GM19452 (cell line): ENCODE data around the gene SPINK8.
"Not testable (repeated sequence)": the region's sequence is repeated elsewhere in the genome, so short reads cannot be mapped to it uniquely, and the experiment has no call there.

Source experiments
- ATAC-seq: cut with Tn5 transposase; IDR thresholded peaks from one replicate; pipeline ENCODE4 v1.9.1; 2021; ENCODE audit not compliant: unreplicated experiment

SPINK8 gene

DNA sequence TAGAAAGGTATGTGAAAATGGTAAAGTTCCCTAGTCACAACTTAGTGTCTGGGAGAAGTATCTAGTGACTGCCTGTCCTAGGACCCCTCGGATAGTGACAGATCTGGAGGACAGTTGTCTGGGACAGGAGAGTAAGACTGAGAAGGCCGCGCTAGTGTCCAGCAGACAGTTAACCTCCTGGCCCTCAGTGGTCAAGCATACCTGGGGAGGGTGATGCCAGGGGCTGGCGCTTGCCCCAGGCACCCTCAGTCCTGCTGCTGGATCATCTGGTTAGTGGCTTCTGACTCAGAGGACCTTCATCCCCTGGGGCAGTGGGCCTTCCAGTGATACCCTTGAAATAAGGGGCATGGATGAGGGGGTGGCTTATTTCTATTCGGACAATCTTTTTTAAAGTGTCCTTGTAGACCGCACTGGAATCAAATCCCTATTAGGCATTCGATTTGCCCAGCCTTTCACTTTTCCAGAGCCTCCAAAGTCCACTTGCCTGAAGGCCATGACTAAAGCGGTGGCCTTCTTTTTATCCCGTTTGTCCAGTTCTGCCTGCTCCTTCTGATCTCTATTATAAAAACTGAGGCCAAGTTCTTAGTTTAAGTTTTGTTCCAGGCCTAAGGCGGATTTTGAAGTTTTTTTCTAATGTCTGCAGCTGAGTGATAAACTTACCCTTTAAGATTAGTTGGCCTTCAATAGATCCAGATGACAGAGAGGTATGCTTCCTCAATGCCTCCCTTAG is 1.6 kb downstream of the SPINK8 start:
- ATAC-seq, result not testable (repeated sequence)

DNA sequence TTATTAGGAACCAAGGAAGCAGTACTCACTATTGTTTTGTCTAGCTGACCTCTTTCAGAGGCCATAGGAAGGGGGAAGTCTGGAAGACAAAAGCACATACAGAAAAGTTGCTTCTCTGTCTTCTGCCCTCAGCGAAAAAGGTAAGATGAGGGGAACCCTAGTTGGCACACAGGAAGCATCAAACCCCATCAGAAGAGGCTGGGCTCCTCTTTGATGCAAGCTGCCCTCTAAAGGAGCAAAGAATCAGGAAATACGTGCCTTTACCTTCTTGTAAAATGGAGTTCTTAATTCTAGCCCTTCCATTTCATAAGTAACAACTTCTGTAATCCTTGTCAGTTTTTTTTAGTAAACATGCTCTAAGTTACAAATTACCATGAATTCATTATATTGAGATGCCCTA is 12.5 kb downstream of the SPINK8 start:
- ATAC-seq, result no peak

DNA sequence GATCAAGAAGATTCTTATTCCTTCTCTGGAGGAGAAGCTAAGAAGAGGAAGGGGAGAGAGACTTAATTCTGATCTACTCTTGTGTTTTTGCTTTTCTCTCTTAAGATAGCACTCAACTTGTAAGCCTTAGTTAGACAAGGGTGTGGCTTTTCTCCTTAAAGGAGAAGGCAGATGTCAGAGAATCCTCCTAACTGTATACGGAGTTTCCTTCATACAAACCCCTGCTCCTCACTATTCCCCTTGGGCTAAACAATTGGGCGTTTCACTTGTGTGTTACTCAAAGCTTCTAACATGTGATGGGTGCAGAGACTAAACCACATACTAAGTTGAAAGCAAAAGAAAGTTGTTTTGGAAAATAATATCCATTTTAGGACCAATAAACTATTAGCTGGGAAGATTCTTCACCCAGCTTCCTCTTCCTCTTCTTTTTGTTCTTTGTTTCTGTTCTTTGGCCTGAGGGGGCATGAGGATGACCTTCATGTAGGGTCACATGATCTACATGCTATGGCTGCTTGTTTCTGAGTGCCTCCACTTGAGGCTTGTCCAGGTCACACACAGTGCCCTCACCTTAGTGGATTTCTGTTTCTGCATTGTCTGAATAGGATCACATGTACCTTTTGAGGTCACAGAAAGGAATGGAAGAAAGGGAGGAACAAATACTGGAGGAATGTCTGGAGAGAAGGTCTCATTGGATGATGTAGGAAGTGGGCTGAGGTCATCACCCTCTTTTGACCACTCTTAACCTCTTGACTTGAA is 14.6 kb downstream of the SPINK8 start:
- ATAC-seq, result no peak

DNA sequence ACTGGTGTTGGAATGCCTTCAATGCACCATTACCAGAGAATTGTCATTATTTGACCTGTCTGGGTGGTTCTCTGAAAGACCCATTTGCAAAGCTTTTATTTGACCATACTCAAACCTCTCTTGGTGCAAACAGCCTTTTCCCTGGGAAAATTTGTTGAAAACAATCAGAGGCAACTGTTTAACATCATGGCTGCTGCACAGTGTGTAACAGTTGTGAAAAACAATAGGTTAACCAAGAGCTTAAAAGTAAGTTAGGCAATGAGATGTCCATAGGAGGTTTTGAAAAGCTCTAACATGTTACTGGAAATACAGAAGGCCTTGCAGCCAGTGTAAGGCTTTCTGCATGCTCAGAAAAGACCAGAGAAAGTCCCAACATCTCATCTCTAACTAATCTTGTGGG is 18.9 kb downstream of the SPINK8 start:
- ATAC-seq, result no peak

DNA sequence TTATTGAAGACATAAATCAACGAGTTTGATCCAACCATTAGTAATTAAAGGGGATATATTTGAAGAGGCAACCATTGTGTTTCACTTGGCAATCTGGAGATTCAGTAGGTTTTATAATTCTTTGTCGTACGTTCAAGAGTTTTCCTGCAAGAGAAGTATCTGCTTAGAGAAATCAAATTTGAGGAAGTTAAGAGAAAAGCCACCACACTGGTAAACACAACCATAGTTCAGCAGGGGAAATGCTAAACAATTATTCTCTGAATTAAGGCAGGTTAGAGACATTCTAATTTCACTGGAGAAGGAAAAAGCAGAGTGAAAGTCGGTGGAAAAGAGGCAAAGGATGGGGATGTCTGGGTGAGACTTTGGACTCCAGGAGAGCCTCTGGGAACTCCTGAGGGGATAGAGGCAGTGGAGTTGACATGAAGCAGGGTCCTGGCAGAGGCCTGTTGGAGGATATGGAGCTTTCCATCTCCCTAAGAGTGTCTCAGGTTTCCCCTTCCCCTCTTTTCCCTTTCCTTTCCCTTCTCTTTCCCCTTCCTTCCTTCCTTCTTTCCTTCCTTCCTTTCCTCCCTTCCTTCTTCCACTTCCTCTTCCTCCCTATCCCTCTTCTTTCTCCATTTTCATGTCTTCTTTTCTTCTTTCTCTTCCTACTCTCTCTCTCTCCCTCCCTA is 26.5 kb downstream of the SPINK8 start:
- ATAC-seq, result no peak

DNA sequence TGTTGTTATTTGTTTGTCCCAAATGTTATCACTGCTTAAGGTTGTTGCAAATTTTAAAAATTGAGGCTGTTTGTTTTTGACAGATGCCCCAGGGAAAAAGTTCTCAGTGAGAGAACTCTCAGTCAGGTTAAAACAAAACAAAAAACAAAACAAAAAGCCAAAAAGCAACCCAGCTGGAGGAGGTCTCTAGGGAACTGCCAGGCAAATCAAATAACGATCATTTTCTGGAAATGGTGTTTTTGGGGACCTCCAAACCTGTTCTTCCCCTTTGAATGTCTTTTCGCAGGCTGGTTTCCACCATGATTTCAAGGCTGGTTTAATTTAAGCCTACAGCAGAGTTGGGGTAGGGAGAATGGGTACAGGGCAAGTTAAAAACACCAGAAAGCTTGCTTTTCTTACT is 27.2 kb downstream of the SPINK8 start:
- no peak for ATAC-seq

DNA sequence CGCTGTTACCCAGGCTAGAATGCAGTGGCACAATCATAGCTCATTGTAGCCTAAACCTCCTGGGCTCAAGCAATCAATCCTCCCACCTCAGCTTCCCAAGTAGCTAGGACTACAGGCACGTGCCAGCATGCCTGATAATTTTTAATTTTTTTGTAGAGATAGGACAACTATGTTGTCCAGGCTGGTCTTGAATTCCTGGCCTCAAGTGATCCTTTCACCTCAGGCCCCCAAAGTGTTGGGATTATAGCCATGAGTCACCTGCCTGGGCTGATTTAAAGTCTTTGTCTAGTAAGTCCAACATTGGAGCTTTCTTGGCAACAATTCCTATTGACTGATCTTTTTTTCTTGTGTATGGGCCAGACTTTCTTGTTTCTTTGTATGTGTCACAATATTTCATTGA is 28.1 kb downstream of the SPINK8 start:
- no peak for ATAC-seq

DNA sequence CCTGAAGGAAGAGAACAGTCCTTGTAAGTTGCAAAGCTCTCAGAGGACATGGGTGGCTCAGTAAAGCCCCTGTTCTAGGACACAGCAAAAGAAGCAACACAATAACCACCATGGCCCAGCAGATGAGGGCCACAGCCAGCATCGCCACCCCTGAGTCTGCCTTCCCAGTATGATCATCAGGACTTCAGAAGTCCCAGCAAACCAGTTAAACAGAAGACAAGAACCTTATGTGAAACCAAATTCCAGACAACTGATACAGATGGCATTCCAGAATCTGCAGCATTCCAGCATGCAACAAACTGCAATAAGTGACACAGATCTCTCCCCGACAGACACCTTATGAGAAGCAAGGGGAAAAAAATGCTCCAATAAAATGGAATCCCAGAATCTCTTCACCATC is 30.4 kb downstream of the SPINK8 start:
- ATAC-seq, result no peak

DNA sequence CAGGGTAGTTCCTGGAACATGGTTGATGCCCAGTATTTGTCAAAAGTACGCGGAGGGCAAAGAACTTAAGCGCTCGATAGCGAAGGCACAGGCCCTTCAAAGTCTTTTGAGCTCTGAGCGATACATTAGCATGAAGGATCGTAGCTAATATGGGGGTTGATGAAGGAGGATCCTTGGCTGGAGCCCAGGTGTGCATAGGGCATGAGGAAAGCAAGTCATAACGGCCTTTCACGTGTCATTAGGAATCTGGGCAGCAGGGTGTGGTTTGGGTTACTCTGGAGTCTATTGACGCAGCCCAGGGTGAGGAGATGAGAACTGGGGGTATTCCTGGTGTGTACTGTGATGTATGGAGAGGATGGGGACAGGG is 31.7 kb downstream of the SPINK8 start:
- ATAC-seq, result peak; percentile 11

DNA sequence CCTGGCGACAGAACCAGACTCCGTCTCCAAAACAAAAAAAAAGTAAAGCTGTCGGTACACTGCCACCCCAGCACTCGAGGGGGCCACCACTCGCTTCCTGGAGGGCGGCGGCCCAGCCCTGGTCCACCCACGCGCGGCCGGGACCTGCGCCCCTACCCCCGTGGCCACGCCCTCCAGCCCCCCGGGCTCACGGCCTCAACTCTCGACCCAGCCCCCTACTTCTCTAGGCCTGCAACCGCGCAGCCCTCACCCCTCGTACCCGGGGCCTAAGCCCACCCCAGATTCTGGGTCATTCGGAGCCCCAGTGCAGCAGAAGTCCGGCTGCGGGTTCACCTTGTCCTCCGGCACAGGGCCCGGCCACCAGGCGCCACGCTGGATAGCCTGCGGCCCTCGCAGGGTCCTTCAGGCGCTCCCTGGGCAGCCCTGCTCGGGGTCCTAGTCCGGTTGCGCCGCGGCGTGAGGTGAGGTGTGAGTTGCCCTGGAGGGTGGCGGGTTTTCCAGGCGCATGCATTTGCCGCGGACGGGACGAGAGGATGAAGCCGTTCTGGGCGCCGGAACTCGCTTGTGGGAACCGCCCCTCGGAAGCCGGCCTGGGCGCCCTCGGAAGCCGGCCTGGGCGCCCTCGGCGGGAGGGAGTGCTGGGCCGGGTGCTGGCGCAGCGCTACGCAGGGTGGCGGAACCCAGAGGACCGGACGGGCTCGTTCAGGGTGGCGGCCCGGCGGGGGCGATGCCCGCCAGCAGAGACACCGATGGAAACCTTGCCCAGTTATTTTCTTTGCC is 32.3 kb downstream of the SPINK8 start, which contains the start of gene NME6:
Gene NME6 (minus strand): TSS at position 348 of the 780 bp plus-strand sequence.
- ATAC-seq, result peak; percentile 68

DNA sequence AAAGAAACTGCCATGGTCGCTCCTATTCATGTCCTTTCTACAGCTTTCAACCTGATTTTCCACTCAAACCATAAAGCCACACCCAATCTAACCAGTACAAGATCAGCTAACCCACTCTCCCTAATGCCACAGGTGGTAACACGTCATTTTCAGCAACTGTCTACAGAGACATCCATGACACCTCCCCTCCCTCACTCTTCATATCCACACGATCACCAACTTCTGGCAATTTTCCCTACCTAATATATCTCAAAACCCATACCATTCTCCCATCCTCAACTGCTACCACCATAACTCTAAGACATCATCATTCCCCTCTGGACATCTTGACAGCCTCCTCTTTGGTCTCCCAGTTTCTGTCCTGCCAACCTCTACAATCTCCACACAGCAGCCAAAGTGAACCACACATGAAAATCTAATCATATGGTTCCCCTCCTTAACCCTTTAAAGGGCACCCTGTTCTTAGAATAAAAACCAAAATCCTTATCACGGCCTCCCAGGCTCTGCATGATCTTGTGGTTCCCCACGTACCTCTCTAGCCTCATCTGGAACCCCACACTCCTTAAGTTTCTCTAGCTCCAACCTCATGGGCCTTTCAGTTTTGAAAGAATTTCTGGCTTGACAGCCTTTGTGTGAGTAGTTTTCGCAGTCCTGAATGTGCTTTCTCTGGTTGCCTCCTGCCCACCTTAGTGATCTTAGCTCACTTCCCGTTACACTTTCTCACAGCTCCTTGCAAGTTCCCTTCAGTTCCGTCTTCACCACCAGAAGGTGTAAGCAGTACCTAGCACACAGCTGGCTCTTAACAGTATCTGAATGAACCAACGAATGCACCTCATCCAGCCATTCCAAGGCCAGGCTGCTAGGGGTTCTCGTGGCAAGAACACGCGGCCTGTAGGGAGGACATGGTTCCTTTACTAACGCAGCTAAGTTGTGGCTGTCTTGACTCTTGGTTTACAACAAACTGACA is 33.4 kb downstream of the SPINK8 start:
- peak; percentile 45 for ATAC-seq

DNA sequence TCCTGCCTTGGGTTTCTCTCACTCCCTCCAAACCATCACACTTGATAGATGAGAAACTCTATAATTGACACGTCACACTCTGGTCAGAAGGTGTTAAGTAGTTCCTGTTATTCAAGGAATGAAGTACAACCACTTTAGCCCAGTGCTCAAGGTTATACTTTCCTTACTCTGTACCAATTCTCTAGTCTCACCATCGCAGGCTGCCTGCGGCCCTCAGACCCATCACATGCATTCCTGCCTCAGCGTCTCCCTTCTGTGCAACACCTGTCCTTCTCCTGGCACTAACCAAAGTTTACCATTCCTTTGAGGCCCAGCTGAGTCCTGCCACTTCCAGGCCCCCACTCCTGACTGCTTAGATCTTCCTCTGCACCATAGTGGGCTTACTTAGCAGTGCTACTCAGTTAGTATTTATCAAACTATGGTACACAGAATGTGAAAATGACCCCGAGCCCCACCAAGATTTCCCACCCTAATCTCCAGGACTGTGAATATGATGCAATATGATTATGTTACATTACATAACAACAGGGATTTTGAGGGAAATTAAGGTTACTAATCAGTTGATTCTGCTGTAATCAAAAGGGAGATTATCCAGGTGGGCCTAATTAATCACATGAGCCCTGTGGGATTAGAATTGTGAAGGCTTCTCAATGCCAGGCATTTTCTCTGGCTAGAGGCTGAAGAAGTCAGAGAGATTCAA is 36.2 kb downstream of the SPINK8 start:
- no peak for ATAC-seq

DNA sequence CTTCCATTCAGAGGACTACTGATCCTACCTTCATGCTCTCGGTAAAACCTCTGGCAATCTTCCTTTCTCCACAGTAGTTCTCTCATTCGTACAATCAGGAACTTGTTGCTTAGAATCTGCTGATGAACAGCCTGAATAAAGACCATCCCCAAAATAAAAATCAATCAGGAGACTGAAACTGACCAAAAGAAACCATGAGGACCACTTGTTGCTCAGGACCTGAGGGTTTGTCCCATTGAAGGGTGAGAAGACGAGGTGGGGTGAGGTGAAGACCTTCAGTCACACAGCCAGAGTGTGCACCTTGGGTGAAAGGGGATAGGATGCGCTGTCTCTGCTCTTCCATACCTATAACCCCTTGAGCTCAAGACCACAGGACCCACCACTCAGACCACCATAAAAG is 36.8 kb downstream of the SPINK8 start:
- ATAC-seq, result no peak

DNA sequence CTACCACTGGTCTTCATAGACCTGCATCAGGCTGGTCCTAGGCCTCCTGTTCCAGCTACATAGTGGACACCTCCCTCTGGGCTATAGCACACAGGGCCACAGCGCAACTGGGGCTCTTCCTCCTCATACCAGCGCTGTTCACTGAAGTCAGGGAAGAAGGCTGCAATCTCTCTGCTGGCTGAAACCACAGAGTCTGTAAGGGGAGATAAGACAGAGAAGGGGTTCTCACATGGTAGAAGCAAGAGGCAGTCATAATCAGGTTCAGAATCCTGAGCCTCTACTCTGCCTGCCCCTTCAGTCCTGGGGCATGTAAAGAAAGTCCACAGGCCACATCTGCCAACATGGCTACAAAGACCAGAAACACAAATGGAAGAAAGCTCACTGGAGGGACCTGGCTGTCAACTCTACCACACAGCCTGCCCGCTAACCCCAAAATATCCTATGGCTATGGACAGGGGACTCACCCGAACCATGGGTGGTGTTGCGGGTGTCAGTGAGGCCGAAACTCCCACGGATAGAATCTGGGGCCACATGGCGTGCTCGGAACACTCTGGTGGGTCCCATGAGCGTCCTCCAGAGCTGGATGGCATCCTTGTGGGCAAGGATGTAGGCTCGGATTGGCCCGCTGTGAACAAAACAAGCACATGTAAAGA is 38.7 kb downstream of the SPINK8 start:
- ATAC-seq, result no peak

DNA sequence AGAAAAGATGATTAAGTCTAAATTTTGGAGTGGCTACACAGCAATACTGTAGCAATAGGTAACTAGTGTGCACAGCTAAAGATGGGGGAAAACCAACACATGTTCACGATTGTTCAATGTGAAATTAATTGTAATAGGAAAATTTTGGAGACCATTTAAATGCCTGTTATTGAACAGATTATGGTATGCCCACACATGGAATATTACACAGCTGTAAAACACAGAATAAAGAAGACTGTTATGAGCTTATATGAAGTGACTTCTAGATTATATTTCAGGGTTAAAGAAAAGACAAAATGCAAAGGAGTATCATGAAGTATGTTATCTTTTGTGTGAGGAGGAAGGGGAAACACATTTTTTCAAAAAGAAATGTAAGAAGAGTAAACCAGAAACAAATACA is 43.8 kb downstream of the SPINK8 start:
- no peak for ATAC-seq

DNA sequence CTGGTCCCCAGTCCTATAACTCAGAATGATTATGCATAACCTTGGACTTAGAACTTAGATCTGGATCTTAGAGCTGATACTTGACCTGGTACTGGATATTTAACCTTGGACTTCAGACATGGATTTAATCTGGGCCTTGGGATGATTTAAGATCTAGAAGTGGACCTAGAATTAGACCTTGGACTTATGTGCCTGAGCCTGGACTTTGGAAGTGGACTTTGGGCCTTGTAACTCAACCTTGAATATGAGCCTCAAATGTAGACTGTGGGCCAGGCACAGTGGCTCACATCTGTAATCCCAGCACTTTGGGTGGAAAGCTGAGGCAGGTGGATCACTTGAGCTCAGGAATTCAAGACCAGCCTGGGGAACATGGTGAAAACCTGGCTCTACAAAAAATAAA is 46.4 kb downstream of the SPINK8 start:
- ATAC-seq, result no peak

DNA sequence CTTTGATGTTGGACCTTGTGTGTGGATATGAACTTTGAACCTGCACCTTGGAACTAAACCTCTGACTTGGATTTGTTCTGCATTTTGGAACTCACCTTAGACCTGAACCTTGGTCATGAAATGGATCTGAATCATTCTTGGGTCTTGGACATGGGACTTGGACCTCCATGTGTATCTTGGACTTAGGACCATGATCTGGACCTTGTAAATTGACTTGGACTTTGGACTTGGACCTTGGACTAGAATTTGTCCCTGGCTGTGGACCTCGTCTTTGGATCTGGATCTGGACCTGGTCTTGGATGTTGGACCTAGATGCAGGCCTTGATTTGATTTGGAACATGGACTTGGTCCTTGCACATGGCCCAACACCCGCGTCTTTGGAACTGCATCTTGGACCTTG is 47.2 kb downstream of the SPINK8 start:
- no peak for ATAC-seq

DNA sequence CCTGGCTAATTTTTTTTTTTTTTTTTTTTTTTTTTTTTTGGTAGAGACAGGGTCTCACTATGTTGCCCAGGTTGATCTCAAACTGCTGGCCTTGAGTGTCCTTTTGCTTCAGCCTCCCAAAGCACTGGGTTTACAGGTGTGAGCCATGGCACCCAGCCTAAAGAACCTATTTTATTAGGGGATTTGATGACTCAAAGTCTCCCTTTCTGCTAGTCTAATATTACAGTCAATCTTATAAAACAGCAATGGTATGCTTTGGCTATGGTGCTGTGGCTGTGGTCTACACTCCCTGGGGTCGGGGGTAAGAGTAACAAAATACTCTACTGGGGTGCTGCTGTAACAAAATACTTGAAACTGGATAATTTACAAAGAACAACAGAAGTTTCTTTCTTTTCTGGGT is 47.8 kb downstream of the SPINK8 start:
- ATAC-seq, result no peak

DNA sequence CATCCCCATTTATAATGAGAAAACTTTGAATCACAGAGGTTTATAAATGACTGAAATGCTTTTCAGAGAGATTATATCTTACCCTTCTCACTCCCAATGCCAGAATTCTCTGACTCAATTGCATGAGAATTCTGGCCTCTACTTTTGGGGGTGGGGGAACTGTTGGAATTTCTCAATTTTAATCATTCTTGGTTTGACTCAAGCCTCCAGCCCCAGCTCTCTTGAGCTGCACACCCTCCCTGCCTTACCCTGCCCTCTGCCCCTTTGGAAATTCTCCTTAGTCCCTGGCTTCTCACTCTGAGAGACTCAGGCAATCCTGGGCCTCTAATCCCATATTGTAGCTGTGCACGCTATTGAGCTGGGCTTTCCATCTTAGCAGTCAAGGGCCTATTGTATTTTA is 48.3 kb downstream of the SPINK8 start:
- no peak for ATAC-seq
